GM12874 (cell line): ENCODE data around the gene BRD4.

Experiments used
- TF ChIP-seq, protein P1 (sequence below): IDR thresholded peaks from 2 replicates; pipeline ENCODE4 v1.5.1; 2011; ENCODE audit warnings: low read depth, mild to moderate bottlenecking, control low read depth, low read length, moderate library complexity; ENCODE audit not compliant: insufficient read depth

BRD4 gene

DNA sequence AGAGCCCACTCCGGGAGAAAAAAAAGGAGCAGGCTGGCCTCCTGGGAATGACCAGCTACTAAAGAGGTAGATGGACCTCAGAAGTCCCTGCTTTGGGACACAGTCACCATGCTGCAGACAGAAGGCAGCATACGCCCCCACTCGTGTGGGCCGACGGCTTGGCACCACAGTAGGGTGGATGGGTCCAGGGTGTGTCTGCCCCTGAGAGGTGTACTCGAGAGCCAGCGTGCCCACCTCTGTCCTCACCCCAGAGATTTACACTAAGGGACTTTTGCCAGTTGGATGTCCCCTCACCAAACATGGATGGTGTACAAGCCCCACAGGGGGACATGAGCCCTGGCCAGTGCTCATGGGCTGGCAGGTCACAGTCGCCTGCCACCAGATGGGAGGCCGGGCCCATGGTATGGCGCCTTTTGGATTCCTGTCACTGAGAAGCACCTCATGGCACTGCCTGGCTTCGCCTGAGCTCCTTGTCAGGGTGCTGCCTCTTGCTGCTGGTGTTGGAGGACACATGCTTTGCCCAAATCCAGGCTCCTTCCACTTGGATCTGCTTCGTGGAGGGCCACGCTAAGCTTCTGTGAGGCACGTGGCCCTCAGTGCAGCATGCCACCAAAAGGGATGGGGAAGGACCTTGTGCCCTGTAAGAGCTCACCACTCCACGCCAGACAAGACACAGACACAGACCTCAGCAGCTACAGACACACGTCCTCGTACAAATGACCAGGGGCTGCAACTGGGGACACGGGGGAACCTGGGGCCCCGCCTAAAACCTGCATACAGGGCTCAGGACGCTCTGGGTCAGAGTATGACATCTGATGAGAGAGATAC, 86.8 kb downstream of the BRD4 start:
- TF ChIP-seq, protein P1, sequence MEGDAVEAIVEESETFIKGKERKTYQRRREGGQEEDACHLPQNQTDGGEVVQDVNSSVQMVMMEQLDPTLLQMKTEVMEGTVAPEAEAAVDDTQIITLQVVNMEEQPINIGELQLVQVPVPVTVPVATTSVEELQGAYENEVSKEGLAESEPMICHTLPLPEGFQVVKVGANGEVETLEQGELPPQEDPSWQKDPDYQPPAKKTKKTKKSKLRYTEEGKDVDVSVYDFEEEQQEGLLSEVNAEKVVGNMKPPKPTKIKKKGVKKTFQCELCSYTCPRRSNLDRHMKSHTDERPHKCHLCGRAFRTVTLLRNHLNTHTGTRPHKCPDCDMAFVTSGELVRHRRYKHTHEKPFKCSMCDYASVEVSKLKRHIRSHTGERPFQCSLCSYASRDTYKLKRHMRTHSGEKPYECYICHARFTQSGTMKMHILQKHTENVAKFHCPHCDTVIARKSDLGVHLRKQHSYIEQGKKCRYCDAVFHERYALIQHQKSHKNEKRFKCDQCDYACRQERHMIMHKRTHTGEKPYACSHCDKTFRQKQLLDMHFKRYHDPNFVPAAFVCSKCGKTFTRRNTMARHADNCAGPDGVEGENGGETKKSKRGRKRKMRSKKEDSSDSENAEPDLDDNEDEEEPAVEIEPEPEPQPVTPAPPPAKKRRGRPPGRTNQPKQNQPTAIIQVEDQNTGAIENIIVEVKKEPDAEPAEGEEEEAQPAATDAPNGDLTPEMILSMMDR: no peak

DNA sequence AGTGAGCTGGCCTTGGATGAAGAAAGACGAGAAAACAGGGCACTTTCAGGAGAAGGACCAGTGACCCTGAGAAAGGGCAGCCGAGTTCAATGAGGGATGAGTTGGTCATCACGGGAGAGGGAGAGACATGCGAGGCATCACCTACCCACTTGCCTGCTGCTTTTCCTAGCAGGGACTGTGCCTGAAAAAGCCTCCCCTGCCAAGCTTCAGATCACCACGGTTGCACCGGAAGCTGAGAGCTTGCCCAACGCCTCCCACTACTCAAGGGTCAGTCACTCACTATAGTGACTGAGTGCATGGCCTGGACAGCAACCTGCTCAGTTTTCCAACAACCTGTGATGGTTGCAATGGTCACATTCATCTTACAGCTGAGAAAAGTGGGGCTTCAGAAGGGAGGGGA, 87.5 kb downstream of the BRD4 start:
- TF ChIP-seq, protein P1: no peak

DNA sequence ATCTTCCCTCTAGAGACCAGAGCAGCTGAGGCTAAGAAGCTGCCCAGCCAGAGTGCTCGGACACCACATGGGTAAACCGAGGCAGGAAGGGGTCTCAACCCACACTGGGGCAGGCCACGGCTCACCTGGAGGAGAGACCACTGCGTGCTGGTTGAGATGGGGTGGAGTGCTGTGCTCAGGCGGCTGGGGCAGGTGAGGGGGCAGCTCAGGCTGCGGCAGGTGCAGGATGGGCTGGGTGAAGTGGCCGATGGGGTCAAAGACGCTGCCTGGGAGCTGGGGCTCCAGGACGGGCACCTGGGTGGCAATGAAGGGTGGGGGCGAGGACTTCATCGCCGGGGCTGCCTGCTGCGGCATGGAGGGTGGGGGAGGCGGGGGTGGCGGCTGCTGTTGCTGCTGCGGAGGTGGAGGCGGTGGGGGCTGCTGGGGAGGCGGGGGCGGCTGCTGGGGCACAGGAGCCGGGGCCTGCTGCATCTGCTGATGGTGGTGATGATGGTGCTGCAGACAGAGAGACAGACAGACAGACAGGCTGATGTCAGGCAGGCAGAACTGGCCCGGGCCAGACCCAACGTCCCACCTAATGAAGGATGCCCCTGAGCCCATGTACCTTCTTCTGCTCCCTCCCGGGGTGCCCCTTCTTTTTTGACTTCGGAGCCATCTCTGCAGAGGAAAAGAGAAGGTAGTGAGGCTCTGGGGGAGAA, 88.1 kb downstream of the BRD4 start:
- TF ChIP-seq, protein P1: no peak

DNA sequence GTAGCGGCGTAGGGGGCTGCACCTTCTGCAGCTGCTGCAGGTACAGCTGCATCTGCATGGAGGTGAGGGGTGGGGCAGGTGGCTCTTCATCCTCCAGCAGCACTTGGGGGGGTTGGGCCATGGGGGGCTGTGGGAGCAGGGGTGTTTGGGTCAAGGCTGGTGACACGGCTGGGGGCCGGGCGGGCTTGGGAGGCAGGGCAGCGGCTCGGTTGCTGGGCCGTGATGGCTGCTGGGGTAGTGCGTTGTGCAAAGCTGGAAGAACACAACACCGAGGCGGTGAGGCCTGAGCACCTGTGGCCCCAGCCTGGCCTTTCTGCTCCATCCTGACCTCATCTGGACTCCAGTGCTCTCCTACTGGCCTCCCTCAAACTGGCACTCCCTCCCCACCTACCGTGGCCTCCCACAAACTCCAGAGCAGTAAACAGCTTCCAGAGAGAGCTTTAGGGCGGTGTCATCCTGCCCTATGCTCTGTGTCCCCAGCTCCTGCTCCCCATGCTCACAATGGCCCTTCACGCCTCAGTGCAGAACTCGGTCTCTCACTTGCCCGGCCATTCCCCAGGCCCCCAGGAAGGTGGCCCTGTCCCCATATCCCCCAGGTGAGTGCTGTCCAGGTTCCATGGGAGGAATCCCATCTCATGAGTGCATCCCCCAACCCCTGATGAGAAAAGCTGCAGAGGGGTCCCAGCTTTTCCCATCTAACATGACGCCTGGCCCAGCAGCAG, 88.9 kb downstream of the BRD4 start:
- TF ChIP-seq, protein P1: no peak

DNA sequence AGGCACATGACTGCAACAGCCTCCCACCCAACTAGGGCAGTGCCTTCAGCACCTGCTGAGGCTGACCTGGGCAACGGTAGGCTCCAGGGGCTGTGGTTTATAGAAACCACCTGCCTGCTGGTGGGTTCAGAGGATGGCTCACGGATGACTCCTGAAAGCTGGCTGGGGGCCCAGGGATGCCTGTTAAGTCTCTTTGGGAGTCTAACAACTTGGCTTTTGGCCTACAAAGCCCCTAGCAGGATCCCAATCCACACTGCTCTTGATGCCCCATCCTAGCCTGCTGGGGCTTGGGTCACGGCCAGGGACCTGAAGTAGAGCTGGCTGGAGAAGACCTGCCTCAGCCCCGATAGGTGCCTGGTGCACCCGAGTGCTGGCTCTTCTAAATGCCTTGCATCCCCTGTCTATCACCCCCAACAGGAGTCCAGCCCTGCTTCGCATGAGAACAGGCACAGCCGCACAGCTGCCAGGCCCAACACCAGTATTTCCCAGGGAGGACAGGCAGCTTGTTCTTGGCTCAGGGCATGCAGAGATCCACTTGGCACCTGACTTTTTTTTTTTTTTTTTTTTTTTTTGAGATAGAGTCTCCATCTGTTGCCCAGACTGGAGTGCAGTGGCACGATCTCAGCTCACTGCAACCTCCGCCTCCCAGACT, 91.0 kb downstream of the BRD4 start:
- TF ChIP-seq, protein P1: no peak

DNA sequence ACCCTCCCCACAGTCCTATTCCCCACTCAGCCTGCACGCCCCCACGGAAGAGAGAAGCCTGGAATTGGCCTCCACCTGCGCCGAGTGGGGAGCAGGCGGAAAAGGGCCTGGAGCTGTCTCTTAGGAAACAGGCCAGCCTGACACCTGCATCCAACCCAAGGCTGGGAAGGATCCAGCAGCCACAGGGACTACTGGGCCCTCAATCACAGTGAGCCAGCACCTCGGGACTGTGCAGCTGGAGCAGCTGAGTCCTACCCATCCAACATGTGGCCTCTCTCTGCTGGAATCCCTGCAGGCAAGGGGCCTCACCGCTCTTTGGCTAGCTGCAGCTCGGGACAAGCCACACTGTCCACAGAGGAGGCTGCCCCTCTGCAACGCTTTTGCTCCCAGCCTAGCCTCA, 91.8 kb downstream of the BRD4 start:
- TF ChIP-seq, protein P1: no peak
